ENCODE results near the gene CORO2B. TPM values are rescaled to one million over a fixed set of nuclear protein-coding genes. Genes with fewer than 3 reads are reported as not detected.

Gene CORO2B
- total RNA-seq, 3 donors from 2014 or later: 1.3 to 4.7 (median 1.9) TPM

GRCh38 chr15:68584756-68585573 is 6.2 kb downstream of the CORO2B start:
- H3K4me1 ChIP-seq (ENCODE audit: low read depth): no peaks in the 10 kb centered on the region
- ATAC-seq (no peak), DNase-seq (no peak)
- H3K9me3 ChIP-seq: no peaks in the 10 kb centered on the region
- intact Hi-C loops (cut with DNase I, micrococcal nuclease): no loop called here
- TF ChIP-seq CTCF (IDR thresholded peaks at IDR 0.05): no peak
- H3K36me3 ChIP-seq (ENCODE audit: low read depth): no peaks in the 10 kb centered on the region
- no peak overlapping the region for H3K4me3 ChIP-seq

GRCh38 chr15:68585574-68586273 is 6.9 kb downstream of the CORO2B start:
- H3K4me1 ChIP-seq (ENCODE audit: low read depth): no peaks in the 10 kb centered on the region
- intact Hi-C loops (cut with DNase I, micrococcal nuclease): no loop called here
- H3K9me3 ChIP-seq: no peaks in the 10 kb centered on the region
- H3K36me3 ChIP-seq (ENCODE audit: low read depth): no peaks in the 10 kb centered on the region
- no peak for DNase-seq
- no peak for TF ChIP-seq CTCF (IDR thresholded peaks at IDR 0.05)
- no peak overlapping the region for H3K4me3 ChIP-seq
- ATAC-seq: no peak

- DNase-seq: no peak
- intact Hi-C loops (cut with DNase I, micrococcal nuclease): no loop called here
- Histone ChIP-seq H3K9me3 (no peaks in the 10 kb centered on the region), H3K4me3 (no peak overlapping the region), H3K4me1 (ENCODE audit: low read depth) (no peaks in the 10 kb centered on the region), H3K36me3 (ENCODE audit: low read depth) (no peaks in the 10 kb centered on the region)
- ATAC-seq: no peak
- no peak for TF ChIP-seq CTCF (IDR thresholded peaks at IDR 0.05)
These were observed 7.6 kb downstream of the CORO2B start for GRCh38 chr15:68586274-68586961.

- Histone ChIP-seq H3K36me3 (ENCODE audit: low read depth) (no peaks in the 10 kb centered on the region), H3K4me1 (ENCODE audit: low read depth) (no peaks in the 10 kb centered on the region), H3K4me3 (no peak overlapping the region), H3K9me3 (no peaks in the 10 kb centered on the region)
- no peak for ATAC-seq
- no peak for DNase-seq
- intact Hi-C loops (cut with DNase I, micrococcal nuclease): no loop called here
- no peak for TF ChIP-seq CTCF (IDR thresholded peaks at IDR 0.05)
These were observed 9.1 kb downstream of the CORO2B start for GRCh38 chr15:68587769-68588385.

- H3K9me3 ChIP-seq: no peaks in the 10 kb centered on the region
- H3K4me3 ChIP-seq: no peak overlapping the region
- H3K36me3 ChIP-seq (ENCODE audit: low read depth): no peaks in the 10 kb centered on the region
- no peaks in the 10 kb centered on the region for H3K4me1 ChIP-seq (ENCODE audit: low read depth)
- intact Hi-C loops (cut with DNase I, micrococcal nuclease): no loop called here
- no peak for ATAC-seq
- no peak for TF ChIP-seq CTCF (IDR thresholded peaks at IDR 0.05)
- DNase-seq: no peak
These were observed 10.3 kb downstream of the CORO2B start for GRCh38 chr15:68589053-68589452.

Data from mucosa of descending colon (tissue), 3 donors.